ENCODE data around the gene RGP1.

The RGP1 gene

GRCh38 chr9:35790385-35791296 is 41.6 kb downstream of the RGP1 start:
- H3K4me3 ChIP-seq (replicated peaks; ENCODE audit: low read depth, low read length): no peak overlapping the region
- TF ChIP-seq, protein P1, sequence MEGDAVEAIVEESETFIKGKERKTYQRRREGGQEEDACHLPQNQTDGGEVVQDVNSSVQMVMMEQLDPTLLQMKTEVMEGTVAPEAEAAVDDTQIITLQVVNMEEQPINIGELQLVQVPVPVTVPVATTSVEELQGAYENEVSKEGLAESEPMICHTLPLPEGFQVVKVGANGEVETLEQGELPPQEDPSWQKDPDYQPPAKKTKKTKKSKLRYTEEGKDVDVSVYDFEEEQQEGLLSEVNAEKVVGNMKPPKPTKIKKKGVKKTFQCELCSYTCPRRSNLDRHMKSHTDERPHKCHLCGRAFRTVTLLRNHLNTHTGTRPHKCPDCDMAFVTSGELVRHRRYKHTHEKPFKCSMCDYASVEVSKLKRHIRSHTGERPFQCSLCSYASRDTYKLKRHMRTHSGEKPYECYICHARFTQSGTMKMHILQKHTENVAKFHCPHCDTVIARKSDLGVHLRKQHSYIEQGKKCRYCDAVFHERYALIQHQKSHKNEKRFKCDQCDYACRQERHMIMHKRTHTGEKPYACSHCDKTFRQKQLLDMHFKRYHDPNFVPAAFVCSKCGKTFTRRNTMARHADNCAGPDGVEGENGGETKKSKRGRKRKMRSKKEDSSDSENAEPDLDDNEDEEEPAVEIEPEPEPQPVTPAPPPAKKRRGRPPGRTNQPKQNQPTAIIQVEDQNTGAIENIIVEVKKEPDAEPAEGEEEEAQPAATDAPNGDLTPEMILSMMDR (IDR thresholded peaks at IDR 0.05; ENCODE audit: low read depth, low read length, missing control alignments): peak; percentile 85
- peak; percentile 66 for DNase-seq (ENCODE audit: extremely low read depth, low read depth)

DNA sequence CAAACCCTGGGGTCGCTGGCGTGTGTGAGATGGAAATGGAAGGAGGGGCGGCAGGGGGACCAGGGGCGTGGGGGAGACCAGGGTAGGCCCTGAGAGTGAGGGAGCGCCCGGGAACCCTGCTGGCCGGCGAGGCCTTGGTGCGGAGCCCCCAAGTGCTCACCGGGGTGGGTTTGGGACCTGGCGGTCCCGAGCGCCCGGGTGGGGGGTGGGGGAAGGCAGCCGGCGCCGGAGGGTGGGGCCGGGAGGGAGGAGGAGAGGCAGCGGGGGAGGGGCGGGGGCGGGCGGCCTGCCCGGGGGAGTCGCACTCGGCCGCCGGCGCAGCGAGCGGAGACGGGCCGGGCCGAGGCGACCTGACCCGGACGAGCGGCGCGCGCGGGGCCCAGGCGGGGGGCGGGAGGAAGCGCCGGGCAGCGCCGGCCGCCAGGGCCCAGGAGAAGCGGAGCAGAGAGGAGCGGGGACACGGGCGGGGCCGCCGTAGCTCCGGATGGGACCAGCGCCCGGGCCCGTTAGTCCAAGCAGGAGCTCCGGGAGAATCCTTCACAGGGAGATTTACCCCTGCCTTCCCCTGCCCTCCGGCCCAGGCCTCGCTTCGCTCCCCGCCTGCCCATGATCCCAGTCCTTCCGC is 42.3 kb downstream of the RGP1 start, which contains the start of gene NPR2:
Gene NPR2 (plus strand): TSS at position 295 of the 625 bp plus-strand sequence. CDS start 818 bp downstream, outside the sequence.
- H3K4me3 ChIP-seq (replicated peaks; ENCODE audit: low read depth, low read length): peak within 1 kb of the TSS; percentile 39
- DNase-seq (ENCODE audit: extremely low read depth, low read depth): no peak

GRCh38 chr9:35792024-35792813 is 43.1 kb downstream of the RGP1 start:
- TF ChIP-seq, protein P1 (IDR thresholded peaks at IDR 0.05; ENCODE audit: low read depth, low read length, missing control alignments): no peak
- H3K4me3 ChIP-seq (replicated peaks; ENCODE audit: low read depth, low read length): peak overlapping the region; percentile 39
- DNase-seq (ENCODE audit: extremely low read depth, low read depth): no peak

More for the DNA sequence above, 42.3 kb downstream of the RGP1 start, which contains the start of gene NPR2:
- TF ChIP-seq, protein P1 (IDR thresholded peaks at IDR 0.05; ENCODE audit: low read depth, low read length, missing control alignments): no peak

DNA sequence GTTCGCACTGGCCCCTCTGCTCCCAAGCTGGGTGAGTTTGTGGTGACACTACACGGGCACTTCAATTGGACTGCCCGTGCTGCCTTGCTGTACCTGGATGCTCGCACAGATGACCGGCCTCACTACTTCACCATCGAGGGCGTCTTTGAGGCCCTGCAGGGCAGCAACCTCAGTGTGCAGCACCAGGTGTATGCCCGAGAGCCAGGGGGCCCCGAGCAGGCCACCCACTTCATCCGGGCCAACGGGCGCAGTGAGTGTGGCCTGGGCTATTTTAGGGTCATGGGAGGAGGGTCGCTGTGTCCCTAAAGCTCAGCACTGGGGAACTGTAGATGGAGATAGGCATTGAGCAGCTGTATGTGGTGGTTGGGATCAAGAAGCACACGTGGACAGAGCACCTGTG is 43.7 kb downstream of the RGP1 start:
- TF ChIP-seq, protein P1 (IDR thresholded peaks at IDR 0.05; ENCODE audit: low read depth, low read length, missing control alignments): no peak
- no peak overlapping the region for H3K4me3 ChIP-seq (replicated peaks; ENCODE audit: low read depth, low read length)

DNA sequence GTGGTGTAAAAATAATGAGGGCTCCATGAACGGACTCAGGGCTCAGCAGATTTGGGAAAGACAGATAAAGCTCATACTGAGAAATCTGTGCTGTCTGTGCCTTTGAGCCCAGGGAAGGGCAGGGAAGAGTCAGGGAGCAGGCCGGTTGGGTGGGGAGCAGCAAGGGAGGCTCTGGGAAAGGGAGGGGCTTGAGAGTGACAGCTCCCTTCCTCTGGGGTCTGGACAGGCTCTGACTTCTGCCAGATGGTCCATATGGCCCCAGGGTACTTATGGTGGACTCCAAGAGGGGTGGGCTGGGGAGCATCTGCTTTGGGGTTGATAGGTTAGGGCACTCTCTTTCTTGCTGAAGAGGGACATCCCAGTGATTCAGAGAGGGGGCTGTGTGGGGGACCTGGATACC is 44.4 kb downstream of the RGP1 start:
- TF ChIP-seq, protein P1 (IDR thresholded peaks at IDR 0.05; ENCODE audit: low read depth, low read length, missing control alignments): no peak
- DNase-seq (ENCODE audit: extremely low read depth, low read depth): no peak
- H3K4me3 ChIP-seq (replicated peaks; ENCODE audit: low read depth, low read length): no peak overlapping the region

More for the DNA sequence above, 43.7 kb downstream of the RGP1 start:
- no peak for DNase-seq (ENCODE audit: extremely low read depth, low read depth)

- no peak overlapping the region for H3K4me3 ChIP-seq (replicated peaks; ENCODE audit: low read depth, low read length)
- no peak for DNase-seq (ENCODE audit: extremely low read depth, low read depth)
- TF ChIP-seq, protein P1 (IDR thresholded peaks at IDR 0.05; ENCODE audit: low read depth, low read length, missing control alignments): no peak
These were observed 46.6 kb downstream of the RGP1 start for GRCh38 chr9:35795695-35796094.
